Measurements from ENCODE around the gene RBL1. TPM values are rescaled to one million over a fixed set of nuclear protein-coding genes. Genes with fewer than 3 reads are reported as not detected.
"Not testable (repeated sequence)": the region's sequence is repeated elsewhere in the genome, so short reads cannot be mapped to it uniquely, and the experiment has no call there.

RBL1 gene
- total RNA-seq, 1 donor from 2014 or later: 5.7 TPM

GRCh38 chr20:36971103-36971502 is 124.7 kb downstream of the RBL1 start:
- Mint-ChIP-seq H3K27ac (ENCODE audit: unreplicated experiment) (no peak overlapping the region), H3K9me3 (ENCODE audit: unreplicated experiment) (no peaks in the 10 kb centered on the region), H3K27me3 (ENCODE audit: unreplicated experiment) (no peaks in the 10 kb centered on the region), H3K4me1 (ENCODE audit: unreplicated experiment) (no peaks in the 10 kb centered on the region), H3K36me3 (ENCODE audit: low read depth, unreplicated experiment) (peaks cover 4% of the 10 kb centered on the region), H3K4me3 (ENCODE audit: unreplicated experiment) (no peak overlapping the region)
- no peak for TF ChIP-seq CTCF (IDR thresholded peaks at IDR 0.05; ENCODE audit: unreplicated experiment)
- DNase-seq (ENCODE audit: low spot score): no peak

- Mint-ChIP-seq H3K4me3 (ENCODE audit: unreplicated experiment) (no peak overlapping the region), H3K4me1 (ENCODE audit: unreplicated experiment) (no peaks in the 10 kb centered on the region), H3K27ac (ENCODE audit: unreplicated experiment) (no peak overlapping the region), H3K27me3 (ENCODE audit: unreplicated experiment) (no peaks in the 10 kb centered on the region), H3K9me3 (ENCODE audit: unreplicated experiment) (no peaks in the 10 kb centered on the region), H3K36me3 (ENCODE audit: low read depth, unreplicated experiment) (peaks cover 4% of the 10 kb centered on the region)
- DNase-seq (ENCODE audit: low spot score): no peak
- TF ChIP-seq CTCF (IDR thresholded peaks at IDR 0.05; ENCODE audit: unreplicated experiment): no peak
Measured at GRCh38 chr20:36969478-36970186, 126.2 kb downstream of the RBL1 start.

- H3K36me3 Mint-ChIP-seq (ENCODE audit: low read depth, unreplicated experiment): peaks cover 4% of the 10 kb centered on the region
- H3K4me3 Mint-ChIP-seq (ENCODE audit: unreplicated experiment): no peak overlapping the region
- TF ChIP-seq CTCF (IDR thresholded peaks at IDR 0.05; ENCODE audit: unreplicated experiment): no peak
- no peak for DNase-seq (ENCODE audit: low spot score)
- H3K4me1 Mint-ChIP-seq (ENCODE audit: unreplicated experiment): no peaks in the 10 kb centered on the region
- H3K9me3 Mint-ChIP-seq (ENCODE audit: unreplicated experiment): no peaks in the 10 kb centered on the region
- no peaks in the 10 kb centered on the region for H3K27me3 Mint-ChIP-seq (ENCODE audit: unreplicated experiment)
- no peak overlapping the region for H3K27ac Mint-ChIP-seq (ENCODE audit: unreplicated experiment)
Measured at GRCh38 chr20:36969051-36969450, 126.7 kb downstream of the RBL1 start.

- no peaks in the 10 kb centered on the region for H3K4me1 Mint-ChIP-seq (ENCODE audit: unreplicated experiment)
- TF ChIP-seq CTCF (IDR thresholded peaks at IDR 0.05; ENCODE audit: unreplicated experiment): no peak
- no peak overlapping the region for H3K27ac Mint-ChIP-seq (ENCODE audit: unreplicated experiment)
- no peak for DNase-seq (ENCODE audit: low spot score)
- peaks cover 7% of the 10 kb centered on the region for H3K36me3 Mint-ChIP-seq (ENCODE audit: low read depth, unreplicated experiment)
- peaks cover under 1% of the 10 kb centered on the region for H3K27me3 Mint-ChIP-seq (ENCODE audit: unreplicated experiment)
- H3K4me3 Mint-ChIP-seq (ENCODE audit: unreplicated experiment): no peak overlapping the region
- H3K9me3 Mint-ChIP-seq (ENCODE audit: unreplicated experiment): peaks cover 3% of the 10 kb centered on the region
Measured at GRCh38 chr20:36967636-36968035, 128.2 kb downstream of the RBL1 start.

- not testable (repeated sequence) for H3K4me3 Mint-ChIP-seq (ENCODE audit: unreplicated experiment); DNase-seq (ENCODE audit: low spot score); H3K27ac Mint-ChIP-seq (ENCODE audit: unreplicated experiment); H3K36me3 Mint-ChIP-seq (ENCODE audit: low read depth, unreplicated experiment); H3K27me3 Mint-ChIP-seq (ENCODE audit: unreplicated experiment); H3K4me1 Mint-ChIP-seq (ENCODE audit: unreplicated experiment); H3K9me3 Mint-ChIP-seq (ENCODE audit: unreplicated experiment)
Measured at GRCh38 chr20:36966965-36967364, 128.8 kb downstream of the RBL1 start.

GRCh38 chr20:36962354-36962941 is 133.3 kb downstream of the RBL1 start:
- not testable (repeated sequence) for H3K4me3 Mint-ChIP-seq (ENCODE audit: unreplicated experiment); H3K27me3 Mint-ChIP-seq (ENCODE audit: unreplicated experiment); H3K9me3 Mint-ChIP-seq (ENCODE audit: unreplicated experiment); H3K27ac Mint-ChIP-seq (ENCODE audit: unreplicated experiment); H3K36me3 Mint-ChIP-seq (ENCODE audit: low read depth, unreplicated experiment); H3K4me1 Mint-ChIP-seq (ENCODE audit: unreplicated experiment); DNase-seq (ENCODE audit: low spot score)

Data from endothelial cell (in vitro differentiated cells).